Fibroblast of lung (primary cell): ENCODE results near the gene RPGR. TPM values are rescaled to one million over a fixed set of nuclear protein-coding genes. Genes with fewer than 3 reads are reported as not detected.

Experiments
- DNase-seq, 2 donors: peaks; one replicate each; pipeline versions ENCODE4 v3.0.0 to v3.0.0-alpha.2; 2010; ENCODE audit warnings: low read depth in 2 of 2
- H2AFZ ChIP-seq: 2 replicates; pipeline ENCODE4 v1.5.1; 2012; ENCODE audit warnings: low read length, control low read depth, inconsistent platforms
- H3K27ac ChIP-seq: 2 replicates; pipeline ENCODE4 v1.5.1; 2011; ENCODE audit warnings: low read length, control low read depth; ENCODE audit not compliant: insufficient read depth
- H3K27me3 ChIP-seq: 2 replicates; pipeline ENCODE4 v1.5.1; 2011; ENCODE audit warnings: mild to moderate bottlenecking, low read length; ENCODE audit not compliant: control insufficient read depth, insufficient read depth
- H3K36me3 ChIP-seq: 2 replicates; pipeline ENCODE4 v1.5.1; 2011; ENCODE audit warnings: low read length; ENCODE audit not compliant: control insufficient read depth, insufficient read depth
- H3K4me1 ChIP-seq: 2 replicates; pipeline ENCODE4 v1.5.1; 2011; ENCODE audit warnings: low read length; ENCODE audit not compliant: control insufficient read depth, insufficient read depth; ENCODE audit errors: extremely low read depth
- H3K4me2 ChIP-seq: 2 replicates; pipeline ENCODE4 v1.5.1; 2011; ENCODE audit warnings: low read length, control low read depth; ENCODE audit not compliant: insufficient read depth; ENCODE audit errors: extremely low read depth
- H3K4me3 ChIP-seq, 4 experiments: fragments of 200-600 bp in 1 of 4; sonication (generic) in 1 of 4; replicated peaks in 1 of 4; 2 replicates each; pipeline ENCODE4 v1.5.1; 2011 to 2016; ENCODE audit warnings: low read length in 4 of 4, low read depth in 3 of 4, mild to moderate bottlenecking in 3 of 4, control low read depth in 2 of 4, inconsistent platforms in 1 of 4, mixed read lengths in 1 of 4; ENCODE audit not compliant: insufficient read depth in 1 of 4; ENCODE audit errors: control extremely low read depth in 1 of 4
- H3K79me2 ChIP-seq: 2 replicates; pipeline ENCODE4 v1.5.1; 2012; ENCODE audit warnings: mild to moderate bottlenecking, low read length, inconsistent platforms; ENCODE audit not compliant: control insufficient read depth, insufficient read depth
- H3K9ac ChIP-seq: 2 replicates; pipeline ENCODE4 v1.5.1; 2011; ENCODE audit warnings: mild to moderate bottlenecking, low read length, control low read depth; ENCODE audit not compliant: insufficient read depth
- H3K9me3 ChIP-seq: 2 replicates; pipeline ENCODE4 v1.5.1; 2012; ENCODE audit warnings: low read depth, low read length; ENCODE audit not compliant: control insufficient read depth, insufficient read depth
- H4K20me1 ChIP-seq: 2 replicates; pipeline ENCODE4 v1.5.1; 2011; ENCODE audit warnings: low read length; ENCODE audit not compliant: control insufficient read depth, insufficient read depth; ENCODE audit errors: extremely low read depth
- EZH2 ChIP-seq: IDR thresholded peaks from 2 replicates; pipeline ENCODE4 v1.5.1; 2012; ENCODE audit warnings: low read length, control low read depth, mild to moderate bottlenecking; ENCODE audit errors: missing control alignments
- polyA plus RNA-seq, 2 donors: library from polyadenylated mRNA; depleted of rRNA in 1 of 2; stranded (reverse) in 1 of 2; unstranded in 1 of 2; fragments of >200 nt; gene quantifications; 2 replicates each; pipeline ENCODE4 v1.2.1, GENCODE V29; 2011 to 2012; ENCODE audit warnings: missing spikeins in 1 of 2
- total RNA-seq: library from RNA; depleted of rRNA; stranded (reverse); fragments of >200 nt; gene quantifications from 2 replicates; pipeline ENCODE4 v1.2.1, GENCODE V29; 2014
- TF ChIP-seq, protein P1 (sequence below), 2 donors: IDR thresholded peaks in 1 of 2; conservative IDR thresholded peaks in 1 of 2; 1 replicate in 1 of 2; 2 replicates in 1 of 2; pipeline ENCODE4 v1.5.1; 2011 to 2012; ENCODE audit warnings: low read length in 2 of 2, control low read depth in 1 of 2, inconsistent platforms in 1 of 2, low read depth in 1 of 2, mild to moderate bottlenecking in 1 of 2

RPGR gene
- total and polyA plus RNA-seq, 2 donors (not counting 1 experiment from before 2014, with no cell fraction given), result 1.9 to 5.3 TPM

DNA sequence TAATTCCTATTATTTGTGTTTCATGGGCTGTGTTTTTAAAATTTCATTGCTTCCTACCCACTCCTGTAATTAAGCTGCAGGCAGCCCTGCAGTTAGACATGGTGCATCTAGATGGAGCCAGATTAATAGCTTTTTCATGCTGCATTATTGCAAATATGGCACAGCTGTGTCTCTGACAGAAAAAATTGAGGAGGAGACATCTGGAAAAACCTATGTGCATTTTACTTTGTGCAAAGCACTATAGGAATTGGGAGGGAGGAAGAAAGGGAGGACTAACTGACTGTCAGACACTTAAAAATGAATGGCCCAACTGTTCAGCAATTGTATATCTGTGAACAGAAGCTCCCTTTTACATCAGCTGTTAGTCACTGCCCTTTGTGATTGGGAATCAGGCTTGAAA, 8.1 kb upstream of the RPGR start:
- Histone ChIP-seq H3K9ac (no peak overlapping the region), H3K79me2 (no peaks in the 10 kb centered on the region), H3K36me3 (no peaks in the 10 kb centered on the region), H3K4me1 (no peaks in the 10 kb centered on the region), H2AFZ (no peak overlapping the region), H3K9me3 (no peaks in the 10 kb centered on the region), H3K4me3 (no peak overlapping the region), H4K20me1 (no peaks in the 10 kb centered on the region), H3K4me2 (no peak overlapping the region), H3K27ac (no peak overlapping the region), H3K27me3 (no peaks in the 10 kb centered on the region)
- DNase-seq, result no peak
- TF ChIP-seq, protein P1, sequence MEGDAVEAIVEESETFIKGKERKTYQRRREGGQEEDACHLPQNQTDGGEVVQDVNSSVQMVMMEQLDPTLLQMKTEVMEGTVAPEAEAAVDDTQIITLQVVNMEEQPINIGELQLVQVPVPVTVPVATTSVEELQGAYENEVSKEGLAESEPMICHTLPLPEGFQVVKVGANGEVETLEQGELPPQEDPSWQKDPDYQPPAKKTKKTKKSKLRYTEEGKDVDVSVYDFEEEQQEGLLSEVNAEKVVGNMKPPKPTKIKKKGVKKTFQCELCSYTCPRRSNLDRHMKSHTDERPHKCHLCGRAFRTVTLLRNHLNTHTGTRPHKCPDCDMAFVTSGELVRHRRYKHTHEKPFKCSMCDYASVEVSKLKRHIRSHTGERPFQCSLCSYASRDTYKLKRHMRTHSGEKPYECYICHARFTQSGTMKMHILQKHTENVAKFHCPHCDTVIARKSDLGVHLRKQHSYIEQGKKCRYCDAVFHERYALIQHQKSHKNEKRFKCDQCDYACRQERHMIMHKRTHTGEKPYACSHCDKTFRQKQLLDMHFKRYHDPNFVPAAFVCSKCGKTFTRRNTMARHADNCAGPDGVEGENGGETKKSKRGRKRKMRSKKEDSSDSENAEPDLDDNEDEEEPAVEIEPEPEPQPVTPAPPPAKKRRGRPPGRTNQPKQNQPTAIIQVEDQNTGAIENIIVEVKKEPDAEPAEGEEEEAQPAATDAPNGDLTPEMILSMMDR (conservative IDR thresholded peaks at IDR 0.05 in 1 of 2, IDR thresholded peaks at IDR 0.05 in 1 of 2; ENCODE audit: low read depth in 1 of 2, low read length in 2 of 2), result no peak
- no peak for TF ChIP-seq EZH2

DNA sequence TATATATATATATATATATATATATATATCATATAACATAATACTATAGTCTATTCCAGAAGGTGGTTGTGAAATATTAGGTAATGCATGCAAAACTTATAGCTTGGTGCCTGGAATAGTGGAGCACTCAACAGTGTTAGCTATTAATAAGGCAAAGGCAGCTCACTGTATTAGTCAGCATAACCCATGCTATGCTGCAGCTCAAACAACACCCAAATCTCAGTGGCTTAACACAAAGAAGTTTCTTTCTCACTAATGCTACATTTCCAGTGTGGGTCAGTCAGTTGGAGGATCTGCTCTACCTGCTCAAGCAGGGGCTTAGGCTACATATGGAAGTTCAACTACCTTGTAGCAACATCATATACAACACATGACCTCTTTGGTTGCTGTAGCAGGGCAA, 5.2 kb upstream of the RPGR start:
- Histone ChIP-seq H3K27ac (no peak overlapping the region), H3K9me3 (no peaks in the 10 kb centered on the region), H3K4me1 (no peaks in the 10 kb centered on the region), H3K36me3 (no peaks in the 10 kb centered on the region), H2AFZ (no peak overlapping the region), H3K4me2 (no peak overlapping the region), H4K20me1 (no peaks in the 10 kb centered on the region), H3K4me3 (no peak overlapping the region), H3K79me2 (no peaks in the 10 kb centered on the region), H3K27me3 (no peaks in the 10 kb centered on the region), H3K9ac (no peak overlapping the region)
- TF ChIP-seq, protein P1 (conservative IDR thresholded peaks at IDR 0.05 in 1 of 2, IDR thresholded peaks at IDR 0.05 in 1 of 2; ENCODE audit: low read depth in 1 of 2, low read length in 2 of 2), result no peak
- no peak for TF ChIP-seq EZH2
- no peak for DNase-seq

DNA sequence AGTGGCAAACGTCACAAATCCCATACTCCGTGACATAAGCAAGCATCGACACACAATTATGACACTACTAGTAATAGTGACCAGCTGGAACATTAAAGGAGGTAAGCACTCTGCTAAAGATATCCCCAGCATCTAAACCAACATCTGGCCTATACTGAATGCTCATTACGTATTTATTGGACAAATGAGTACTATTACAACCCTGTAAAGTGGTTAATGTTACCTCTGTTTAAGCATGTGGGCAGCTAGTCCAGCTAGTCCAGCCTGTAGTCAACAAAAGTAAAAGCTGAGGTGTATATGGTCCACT, 419 bp upstream of the RPGR start:
- Histone ChIP-seq H3K4me1 (no peaks in the 10 kb centered on the region), H3K9me3 (no peaks in the 10 kb centered on the region), H3K36me3 (no peaks in the 10 kb centered on the region), H4K20me1 (no peaks in the 10 kb centered on the region), H3K27ac (no peak overlapping the region), H3K4me3 (peak overlapping the region in 3 of 4 experiments; percentile 32 to 69 (median 63)), H3K9ac (no peak overlapping the region), H2AFZ (peak overlapping the region; percentile 75), H3K27me3 (no peaks in the 10 kb centered on the region), H3K79me2 (no peaks in the 10 kb centered on the region), H3K4me2 (peak overlapping the region; percentile 48)
- TF ChIP-seq, protein P1 (conservative IDR thresholded peaks at IDR 0.05 in 1 of 2, IDR thresholded peaks at IDR 0.05 in 1 of 2; ENCODE audit: low read depth in 1 of 2, low read length in 2 of 2), result no peak
- TF ChIP-seq EZH2, result no peak
- DNase-seq, result no peak
